Spinal cord (tissue), 10 donors: ENCODE results near the gene PHLDB2. TPM values are rescaled to one million over a fixed set of nuclear protein-coding genes. Genes with fewer than 3 reads are reported as not detected.

Experiments
- DNase-seq, 6 donors: peaks; one replicate each; pipeline versions ENCODE4 v3.0.0 to v3.0.0-alpha.2; 2013 to 2015; ENCODE audit warnings: low spot score in 6 of 6, low read depth in 4 of 6
- H3K27ac ChIP-seq: one replicate; pipeline ENCODE4 v1.5.1; 2013; ENCODE audit warnings: low read depth, low read length, control low read depth
- H3K27me3 ChIP-seq: one replicate; pipeline ENCODE4 v1.6.1; 2013; ENCODE audit warnings: low read length; ENCODE audit not compliant: control insufficient read depth, insufficient read depth
- H3K36me3 ChIP-seq: one replicate; pipeline ENCODE4 v1.6.1; 2013; ENCODE audit warnings: low read length; ENCODE audit not compliant: control insufficient read depth, insufficient read depth
- H3K4me1 ChIP-seq: one replicate; pipeline ENCODE4 v1.6.1; 2013; ENCODE audit warnings: low read length; ENCODE audit not compliant: control insufficient read depth, insufficient read depth
- H3K4me3 ChIP-seq: one replicate; pipeline ENCODE4 v1.5.1; 2013; ENCODE audit warnings: low read depth, low read length, control low read depth
- H3K9me3 ChIP-seq: one replicate; pipeline ENCODE4 v1.6.1; 2013; ENCODE audit warnings: low read length; ENCODE audit not compliant: control insufficient read depth, insufficient read depth
- WGBS: methylation state at CpG from one replicate; pipeline ENCODE4 v1.1.5; 2013; ENCODE audit warnings: missing lambda C conversion rate; ENCODE audit not compliant: insufficient coverage; 5-methylcytosine and 5-hydroxymethylcytosine counted together
- polyA plus RNA-seq, 2 donors: library from polyadenylated mRNA; unstranded; fragments of 120-200 nt; gene quantifications; one replicate each; pipeline ENCODE4 v1.2.1, GENCODE V29; 2013; ENCODE audit not compliant: insufficient read length in 2 of 2
- total RNA-seq, 2 donors: library from RNA; depleted of rRNA in 1 of 2; stranded (reverse); fragments of 120-200 nt in 1 of 2; fragments of >200 nt in 1 of 2; gene quantifications; one replicate each; pipeline versions ENCODE4 v1.2.3 to v1.2.4, GENCODE V29; 2013 to 2014
- donor health status: healthy.

PHLDB2 gene
- total and polyA plus RNA-seq, 4 donors: 8.0 to 130 (median 31.0) TPM

GRCh38 chr3:111972891-111973290 lies 113.8 kb downstream of the PHLDB2 start:
- no peak overlapping the region for H3K27ac ChIP-seq
- H3K4me3 ChIP-seq: no peak overlapping the region
- H3K4me1 ChIP-seq: no peaks in the 10 kb centered on the region
- no peaks in the 10 kb centered on the region for H3K36me3 ChIP-seq
- no peak for DNase-seq
- H3K9me3 ChIP-seq: no peaks in the 10 kb centered on the region
- no peaks in the 10 kb centered on the region for H3K27me3 ChIP-seq
- WGBS: no CpG with 5 or more reads among the region's 3 CpGs

- WGBS: 89% methylated on average over 1 of the region's 2 CpGs
- Histone ChIP-seq H3K9me3 (no peaks in the 10 kb centered on the region), H3K36me3 (no peaks in the 10 kb centered on the region)
Measured at GRCh38 chr3:111975131-111975530, 116.1 kb downstream of the PHLDB2 start.

GRCh38 chr3:111976254-111976653 lies 117.2 kb downstream of the PHLDB2 start:
- Histone ChIP-seq H3K4me3 (no peak overlapping the region), H3K4me1 (peaks cover 6% of the 10 kb centered on the region), H3K27ac (no peak overlapping the region), H3K9me3 (no peaks in the 10 kb centered on the region), H3K27me3 (no peaks in the 10 kb centered on the region), H3K36me3 (no peaks in the 10 kb centered on the region)
- no CpG with 5 or more reads among the region's 2 CpGs for WGBS
- DNase-seq: no peak

More at GRCh38 chr3:111975131-111975530, 116.1 kb downstream of the PHLDB2 start:
- Histone ChIP-seq H3K27ac (no peak overlapping the region), H3K4me1 (no peaks in the 10 kb centered on the region), H3K27me3 (no peaks in the 10 kb centered on the region), H3K4me3 (no peak overlapping the region)
- no peak for DNase-seq

- H3K36me3 ChIP-seq: no peaks in the 10 kb centered on the region
- H3K4me1 ChIP-seq: peaks cover 6% of the 10 kb centered on the region
- DNase-seq: peak; percentile 96 to 100 (median 99)
- H3K9me3 ChIP-seq: no peaks in the 10 kb centered on the region
- no peaks in the 10 kb centered on the region for H3K27me3 ChIP-seq
- peak within 1 kb of the TSS; percentile 87 for H3K27ac ChIP-seq
- H3K4me3 ChIP-seq: peak within 1 kb of the TSS; percentile 99
- WGBS: under 1% methylated on average over 58 of the region's 61 CpGs
Measured at GRCh38 chr3:111978583-111979433, 119.7 kb downstream of the PHLDB2 start, which contains the start of gene ABHD10. TSS of gene ABHD10 (plus strand) at chr3:111979026. CDS start at chr3:111979062, 36 bp downstream.

GRCh38 chr3:111979434-111980038 lies 120.5 kb downstream of the PHLDB2 start:
- Histone ChIP-seq H3K4me3 (peak overlapping the region; percentile 99), H3K27ac (peak overlapping the region; percentile 87), H3K27me3 (no peaks in the 10 kb centered on the region), H3K9me3 (no peaks in the 10 kb centered on the region), H3K4me1 (peaks cover 6% of the 10 kb centered on the region), H3K36me3 (no peaks in the 10 kb centered on the region)
- WGBS: no CpG with 5 or more reads among the region's 5 CpGs
- peak in 1 of 6 donors; percentile 65 for DNase-seq

GRCh38 chr3:111980716-111981456 lies 121.8 kb downstream of the PHLDB2 start:
- WGBS: 80% methylated on average over 3 of the region's 10 CpGs
- H3K4me3 ChIP-seq: no peak overlapping the region

GRCh38 chr3:111981457-111981763 lies 122.3 kb downstream of the PHLDB2 start:
- H3K4me3 ChIP-seq: no peak overlapping the region
- H3K36me3 ChIP-seq: peaks cover 3% of the 10 kb centered on the region

More at GRCh38 chr3:111980716-111981456, 121.8 kb downstream of the PHLDB2 start:
- no peaks in the 10 kb centered on the region for H3K36me3 ChIP-seq
- no peaks in the 10 kb centered on the region for H3K9me3 ChIP-seq
- peaks cover 6% of the 10 kb centered on the region for H3K4me1 ChIP-seq
- no peak for DNase-seq
- no peak overlapping the region for H3K27ac ChIP-seq
- no peaks in the 10 kb centered on the region for H3K27me3 ChIP-seq

GRCh38 chr3:111984636-111985298 lies 125.7 kb downstream of the PHLDB2 start:
- peaks cover 6% of the 10 kb centered on the region for H3K4me1 ChIP-seq
- H3K36me3 ChIP-seq: peaks cover 4% of the 10 kb centered on the region
- no peaks in the 10 kb centered on the region for H3K9me3 ChIP-seq
- no peak overlapping the region for H3K4me3 ChIP-seq
- H3K27me3 ChIP-seq: no peaks in the 10 kb centered on the region
- no peak overlapping the region for H3K27ac ChIP-seq
- 80% methylated on average over 1 of the region's 2 CpGs for WGBS
- no peak for DNase-seq

More at GRCh38 chr3:111981457-111981763, 122.3 kb downstream of the PHLDB2 start:
- H3K4me1 ChIP-seq: peaks cover 6% of the 10 kb centered on the region
- H3K27me3 ChIP-seq: no peaks in the 10 kb centered on the region
- no peaks in the 10 kb centered on the region for H3K9me3 ChIP-seq
- no CpG with 5 or more reads among the region's 3 CpGs for WGBS
- no peak for DNase-seq
- no peak overlapping the region for H3K27ac ChIP-seq

GRCh38 chr3:111986800-111987199 lies 127.7 kb downstream of the PHLDB2 start:
- Histone ChIP-seq H3K27ac (no peak overlapping the region), H3K9me3 (no peaks in the 10 kb centered on the region), H3K4me1 (no peaks in the 10 kb centered on the region), H3K36me3 (peaks cover 4% of the 10 kb centered on the region), H3K27me3 (no peaks in the 10 kb centered on the region), H3K4me3 (no peak overlapping the region)
- no peak for DNase-seq
- no CpG with 5 or more reads among the region's 3 CpGs for WGBS
